ENCODE data around the gene IL31RA. TPM values are rescaled to one million over a fixed set of nuclear protein-coding genes. Genes with fewer than 3 reads are reported as not detected.

Gene IL31RA
- total RNA-seq, 1 donor from 2014 or later = not detected

GRCh38 chr5:55856516-55857246, 5.5 kb downstream of the IL31RA start:
- ATAC-seq = no peak
- intact Hi-C loops (cut with DNase I) = no loop called here

GRCh38 chr5:55857247-55857640, 6.1 kb downstream of the IL31RA start:
- intact Hi-C loops (cut with DNase I) = no loop called here
- no peak for DNase-seq (ENCODE audit: missing footprints)
- ATAC-seq = no peak

More at GRCh38 chr5:55856516-55857246, 5.5 kb downstream of the IL31RA start:
- DNase-seq (ENCODE audit: missing footprints) = no peak

- intact Hi-C loops (cut with DNase I) = no loop called here
- ATAC-seq = no peak
- no peak for DNase-seq (ENCODE audit: missing footprints)
These were observed 6.9 kb downstream of the IL31RA start for GRCh38 chr5:55858104-55858503.

- intact Hi-C loops (cut with DNase I) = no loop called here
- ATAC-seq (no peak), DNase-seq (ENCODE audit: missing footprints) (no peak)
These were observed 9.1 kb downstream of the IL31RA start for GRCh38 chr5:55860288-55860687.

- intact Hi-C loops (cut with DNase I) = no loop called here
- ATAC-seq (no peak), DNase-seq (ENCODE audit: missing footprints) (no peak)
These were observed 9.6 kb downstream of the IL31RA start for GRCh38 chr5:55860709-55861108.

GRCh38 chr5:55864606-55865541, 13.7 kb downstream of the IL31RA start:
- ATAC-seq = no peak
- intact Hi-C loops (cut with DNase I) = no loop called here
- no peak for DNase-seq (ENCODE audit: missing footprints)

GRCh38 chr5:55865831-55866230, 14.7 kb downstream of the IL31RA start:
- DNase-seq (ENCODE audit: missing footprints) = no peak
- intact Hi-C loops (cut with DNase I) = no loop called here
- no peak for ATAC-seq

- intact Hi-C loops (cut with DNase I) = no loop called here
- ATAC-seq (no peak), DNase-seq (ENCODE audit: missing footprints) (no peak)
These were observed 15.3 kb downstream of the IL31RA start for GRCh38 chr5:55866485-55866884.

- intact Hi-C loops (cut with DNase I) = no loop called here
- no peak for ATAC-seq
- DNase-seq (ENCODE audit: missing footprints) = no peak
These were observed 15.8 kb downstream of the IL31RA start for GRCh38 chr5:55866934-55867333.

GRCh38 chr5:55868846-55869245, 17.7 kb downstream of the IL31RA start:
- intact Hi-C loops (cut with DNase I) = no loop called here
- ATAC-seq = no peak
- no peak for DNase-seq (ENCODE audit: missing footprints)

GRCh38 chr5:55869847-55870246, 18.7 kb downstream of the IL31RA start:
- ATAC-seq = no peak
- DNase-seq (ENCODE audit: missing footprints) = no peak
- intact Hi-C loops (cut with DNase I) = no loop called here

- DNase-seq (ENCODE audit: missing footprints) (no peak), ATAC-seq (no peak)
- intact Hi-C loops (cut with DNase I) = no loop called here
These were observed 22.1 kb downstream of the IL31RA start for GRCh38 chr5:55873234-55873633.

- no peak for DNase-seq (ENCODE audit: missing footprints)
- intact Hi-C loops (cut with DNase I) = no loop called here
- no peak for ATAC-seq
These were observed 26.5 kb downstream of the IL31RA start for GRCh38 chr5:55877655-55878054.

GRCh38 chr5:55880453-55880852, 29.3 kb downstream of the IL31RA start:
- ATAC-seq (no peak), DNase-seq (ENCODE audit: missing footprints) (no peak)
- intact Hi-C loops (cut with DNase I) = no loop called here

GRCh38 chr5:55885359-55885758, 34.2 kb downstream of the IL31RA start:
- intact Hi-C loops (cut with DNase I) = no loop called here
- no peak for DNase-seq (ENCODE audit: missing footprints)
- no peak for ATAC-seq

- no peak for DNase-seq (ENCODE audit: missing footprints)
- ATAC-seq = no peak
These were observed 37.0 kb downstream of the IL31RA start for GRCh38 chr5:55888205-55888604.

GRCh38 chr5:55892479-55892878, 41.3 kb downstream of the IL31RA start:
- intact Hi-C loops (cut with DNase I) = no loop called here
- DNase-seq (ENCODE audit: missing footprints) = no peak
- ATAC-seq = no peak

More at GRCh38 chr5:55888205-55888604, 37.0 kb downstream of the IL31RA start:
- intact Hi-C loops (cut with DNase I) = no loop called here

GRCh38 chr5:55894135-55894534, 43.0 kb downstream of the IL31RA start:
- intact Hi-C loops (cut with DNase I) = no loop called here
- ATAC-seq (no peak), DNase-seq (ENCODE audit: missing footprints) (no peak)

- no peak for ATAC-seq
- intact Hi-C loops (cut with DNase I) = no loop called here
- DNase-seq (ENCODE audit: missing footprints) = no peak
These were observed 44.2 kb downstream of the IL31RA start for GRCh38 chr5:55895346-55895745.

- ATAC-seq (no peak), DNase-seq (ENCODE audit: missing footprints) (no peak)
- intact Hi-C loops (cut with DNase I) = no loop called here
These were observed 45.1 kb downstream of the IL31RA start for GRCh38 chr5:55896238-55896637.
